IPS-15b (cell line): ENCODE data around the gene GFPT2.
A peak's percentile ranks its signal among the peaks of the same experiment; 100 is the strongest.

Source experiments
- H3K27me3 ChIP-seq: one replicate; pipeline ENCODE4 v1.6.1; 2013; ENCODE audit warnings: low read length; ENCODE audit not compliant: control insufficient read depth, insufficient read depth
- H3K36me3 ChIP-seq: one replicate; pipeline ENCODE4 v1.6.1; 2013; ENCODE audit warnings: low read length; ENCODE audit not compliant: control insufficient read depth, insufficient read depth
- H3K4me1 ChIP-seq: one replicate; pipeline ENCODE4 v1.6.1; 2013; ENCODE audit warnings: mild to moderate bottlenecking, low read length; ENCODE audit not compliant: control insufficient read depth, insufficient read depth
- H3K4me3 ChIP-seq: one replicate; pipeline ENCODE4 v1.5.1; 2013; ENCODE audit warnings: low read depth, low read length
- H3K9ac ChIP-seq: one replicate; pipeline ENCODE4 v1.6.1; 2013; ENCODE audit warnings: low read depth, mild to moderate bottlenecking, low read length
- H3K9me3 ChIP-seq: one replicate; pipeline ENCODE4 v1.6.1; 2013; ENCODE audit warnings: mild to moderate bottlenecking, low read length; ENCODE audit not compliant: control insufficient read depth, insufficient read depth

Gene GFPT2

GRCh38 chr5:180353048-180353979 lies at the start of gene GFPT2:
GFPT2 (minus strand) TSS chr5:180353336; CDS start chr5:180353217, 119 bp downstream.
- H3K27me3 ChIP-seq = peaks cover 16% of the 10 kb centered on the region
- peaks cover 19% of the 10 kb centered on the region for H3K4me1 ChIP-seq
- H3K9ac ChIP-seq = peak within 1 kb of the TSS; percentile 76
- H3K9me3 ChIP-seq = no peaks in the 10 kb centered on the region
- H3K36me3 ChIP-seq = peaks cover 12% of the 10 kb centered on the region
- H3K4me3 ChIP-seq = peak within 1 kb of the TSS; percentile 78

DNA sequence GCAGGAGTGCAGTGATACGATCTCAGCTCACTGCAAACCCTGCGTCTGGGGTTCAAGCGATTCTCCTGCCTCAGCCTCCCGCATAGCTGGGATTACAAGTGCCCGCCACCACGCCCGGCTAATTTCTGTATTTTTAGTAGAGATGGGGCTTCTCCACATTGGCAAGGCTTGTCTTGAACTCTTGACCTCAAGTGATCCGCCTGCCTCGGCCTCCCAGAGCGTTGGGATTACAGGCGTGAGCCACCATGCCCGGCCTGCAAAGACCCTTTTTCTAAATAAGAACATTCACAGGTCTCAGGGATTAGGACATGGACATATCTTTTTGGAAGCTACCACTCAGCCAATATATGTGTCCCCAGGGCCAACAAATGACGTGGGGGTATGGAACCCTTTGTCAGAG lies 49.6 kb upstream of the GFPT2 start:
- Histone ChIP-seq H3K4me3 (no peak overlapping the region), H3K9me3 (no peaks in the 10 kb centered on the region), H3K27me3 (no peaks in the 10 kb centered on the region)

DNA sequence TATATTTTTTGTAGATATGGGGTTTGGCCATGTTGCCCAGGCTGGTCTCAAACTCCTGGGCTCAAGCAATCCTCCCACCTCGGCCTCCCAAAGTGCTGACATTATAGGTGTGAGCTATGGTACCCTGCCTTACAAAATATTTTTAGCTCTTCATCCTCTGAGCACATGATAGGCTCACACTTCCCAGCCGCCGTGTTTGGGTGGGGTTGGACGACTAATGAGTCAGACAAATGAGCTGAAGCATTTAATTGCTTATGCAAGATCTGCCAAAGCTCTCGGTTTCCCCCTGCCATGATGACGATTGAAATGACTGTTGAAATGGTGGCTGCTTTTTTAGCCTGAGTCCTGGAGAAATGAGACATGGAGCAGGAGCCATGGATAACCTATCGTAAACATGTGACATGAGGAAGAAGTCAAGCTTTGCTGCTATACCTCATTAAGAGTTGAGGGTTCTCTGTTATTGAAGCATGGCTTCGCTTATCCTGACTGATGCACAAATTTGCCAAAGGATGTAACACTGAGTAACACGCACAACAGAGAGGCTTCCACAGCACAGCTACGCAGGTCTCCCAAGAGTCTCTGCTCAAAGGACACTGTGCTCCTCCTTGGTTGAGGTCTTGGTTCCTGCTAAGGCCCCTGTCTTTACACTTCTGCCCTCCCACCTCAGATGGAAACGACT lies 48.2 kb upstream of the GFPT2 start:
- no peaks in the 10 kb centered on the region for H3K9me3 ChIP-seq
- H3K36me3 ChIP-seq = no peaks in the 10 kb centered on the region

More for the DNA sequence above, 49.6 kb upstream of the GFPT2 start:
- Histone ChIP-seq H3K36me3 (no peaks in the 10 kb centered on the region), H3K4me1 (no peaks in the 10 kb centered on the region), H3K9ac (no peak overlapping the region)

GRCh38 chr5:180400416-180400815 lies 47.3 kb upstream of the GFPT2 start:
- H3K4me3 ChIP-seq = no peak overlapping the region
- no peak overlapping the region for H3K9ac ChIP-seq
- no peaks in the 10 kb centered on the region for H3K9me3 ChIP-seq
- H3K27me3 ChIP-seq = no peaks in the 10 kb centered on the region
- H3K36me3 ChIP-seq = no peaks in the 10 kb centered on the region
- no peaks in the 10 kb centered on the region for H3K4me1 ChIP-seq

More for the DNA sequence above, 48.2 kb upstream of the GFPT2 start:
- Histone ChIP-seq H3K4me3 (no peak overlapping the region), H3K9ac (no peak overlapping the region), H3K27me3 (no peaks in the 10 kb centered on the region), H3K4me1 (no peaks in the 10 kb centered on the region)

DNA sequence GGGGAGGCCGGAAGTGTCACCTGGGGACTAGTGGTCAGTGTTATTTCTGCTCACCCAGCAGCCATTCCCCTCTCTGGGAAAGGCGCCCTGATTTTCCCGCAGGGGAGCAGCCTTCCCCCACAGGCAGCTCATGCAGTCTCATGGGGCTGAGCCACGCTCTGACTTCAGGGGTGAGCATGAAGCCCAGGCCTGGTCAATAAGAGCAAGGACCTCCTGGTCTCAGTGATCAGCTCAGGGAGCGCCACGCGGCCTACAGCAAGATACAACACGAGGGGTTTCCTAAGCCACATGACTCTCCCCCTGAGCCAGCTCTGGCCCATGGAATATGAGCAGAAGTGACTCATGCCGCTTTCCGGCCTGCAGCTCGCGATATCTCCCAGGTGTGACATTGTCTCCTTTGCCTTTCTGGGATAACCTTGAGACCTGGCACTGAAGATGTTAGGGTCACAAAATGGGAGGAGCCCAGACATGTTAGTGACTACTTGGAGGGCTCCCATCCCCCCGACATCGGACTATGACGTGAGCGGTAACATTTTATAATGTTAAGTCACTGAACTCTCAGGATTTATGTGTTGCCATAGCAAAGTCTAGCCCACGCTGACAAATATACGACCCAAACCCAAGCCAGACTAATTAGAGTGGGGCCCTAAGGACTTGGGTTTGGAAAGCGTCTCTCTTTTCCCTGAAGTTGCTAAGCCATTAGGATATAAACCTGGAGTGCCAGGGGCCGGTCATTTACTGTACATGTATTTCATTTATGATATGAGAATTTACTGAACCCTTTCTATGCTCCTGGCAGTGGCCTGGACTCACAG lies 46.5 kb upstream of the GFPT2 start:
- Histone ChIP-seq H3K4me3 (no peak overlapping the region), H3K9me3 (no peaks in the 10 kb centered on the region), H3K4me1 (no peaks in the 10 kb centered on the region), H3K27me3 (no peaks in the 10 kb centered on the region), H3K36me3 (no peaks in the 10 kb centered on the region), H3K9ac (no peak overlapping the region)

GRCh38 chr5:180396926-180397325 lies 43.8 kb upstream of the GFPT2 start:
- H3K9me3 ChIP-seq = no peaks in the 10 kb centered on the region
- H3K4me3 ChIP-seq = no peak overlapping the region
- no peaks in the 10 kb centered on the region for H3K36me3 ChIP-seq
- no peaks in the 10 kb centered on the region for H3K27me3 ChIP-seq
- no peak overlapping the region for H3K9ac ChIP-seq
- no peaks in the 10 kb centered on the region for H3K4me1 ChIP-seq

- H3K4me1 ChIP-seq = no peaks in the 10 kb centered on the region
- no peak overlapping the region for H3K4me3 ChIP-seq
- no peaks in the 10 kb centered on the region for H3K27me3 ChIP-seq
- no peaks in the 10 kb centered on the region for H3K9me3 ChIP-seq
- H3K36me3 ChIP-seq = no peaks in the 10 kb centered on the region
- H3K9ac ChIP-seq = no peak overlapping the region
Observed at GRCh38 chr5:180395540-180396274, 42.6 kb upstream of the GFPT2 start.

DNA sequence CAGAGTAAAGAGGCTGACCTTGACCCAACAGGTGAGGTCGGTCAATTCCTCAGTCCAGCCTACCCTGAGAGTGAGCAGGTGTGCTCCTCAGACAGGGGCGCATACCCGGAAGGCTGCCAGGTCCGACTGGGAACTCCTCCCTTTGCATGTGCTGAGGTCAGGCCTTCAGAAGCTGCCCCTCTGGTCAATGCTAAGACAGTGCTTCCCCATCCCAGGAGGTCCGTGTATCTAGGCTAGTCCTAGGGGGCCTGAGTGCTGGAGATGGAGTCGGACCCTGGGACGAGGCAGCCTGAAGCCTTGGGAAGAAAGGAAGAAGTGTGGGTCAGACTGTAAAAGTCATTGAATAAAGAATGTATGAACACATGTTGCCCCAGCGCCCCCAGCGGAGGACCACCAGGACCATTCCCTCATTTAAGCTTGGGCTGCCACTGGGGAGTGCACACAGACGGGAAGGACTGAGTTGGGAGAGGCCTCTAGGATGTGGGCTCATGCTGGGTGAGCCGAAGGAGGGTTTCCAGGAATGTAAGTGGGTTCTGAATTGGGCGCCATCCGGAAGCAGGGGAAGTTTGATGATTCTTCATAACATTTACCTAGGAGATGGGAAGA lies 41.0 kb upstream of the GFPT2 start:
- Histone ChIP-seq H3K9me3 (no peaks in the 10 kb centered on the region), H3K27me3 (no peaks in the 10 kb centered on the region), H3K4me1 (peaks cover 2% of the 10 kb centered on the region), H3K36me3 (no peaks in the 10 kb centered on the region), H3K4me3 (no peak overlapping the region), H3K9ac (no peak overlapping the region)

DNA sequence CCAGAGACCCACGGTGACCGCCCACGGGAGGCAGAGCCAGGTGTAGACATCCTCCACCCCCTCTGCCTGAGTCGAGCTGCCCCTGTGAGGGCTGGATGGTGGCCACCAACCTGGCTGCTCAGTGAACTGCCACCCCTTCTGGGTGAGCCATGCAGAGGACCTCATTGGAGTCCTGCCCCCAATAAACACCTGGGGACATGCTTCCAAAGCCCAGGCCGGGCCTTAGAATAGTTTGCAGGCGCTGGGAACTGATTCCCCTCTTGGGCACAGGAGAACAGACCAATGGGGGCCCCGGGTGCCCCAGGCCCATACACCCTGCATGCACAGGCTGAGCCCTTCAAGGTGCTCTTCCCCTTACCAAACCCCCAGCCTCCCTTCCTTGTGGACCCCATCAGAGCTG lies 38.1 kb upstream of the GFPT2 start:
- Histone ChIP-seq H3K36me3 (no peaks in the 10 kb centered on the region), H3K9ac (no peak overlapping the region), H3K27me3 (no peaks in the 10 kb centered on the region), H3K4me3 (no peak overlapping the region), H3K4me1 (peaks cover 2% of the 10 kb centered on the region), H3K9me3 (no peaks in the 10 kb centered on the region)

- H3K36me3 ChIP-seq = no peaks in the 10 kb centered on the region
- no peak overlapping the region for H3K9ac ChIP-seq
- H3K27me3 ChIP-seq = no peaks in the 10 kb centered on the region
- no peaks in the 10 kb centered on the region for H3K9me3 ChIP-seq
- no peak overlapping the region for H3K4me3 ChIP-seq
- H3K4me1 ChIP-seq = peaks cover 2% of the 10 kb centered on the region
Observed at GRCh38 chr5:180390441-180391190, 37.5 kb upstream of the GFPT2 start.
